ENCODE data around the gene CHN2. TPM values are rescaled to one million over a fixed set of nuclear protein-coding genes. Genes with fewer than 3 reads are reported as not detected.

CHN2 gene
- total RNA-seq, 1 experiment from 2014 or later: 5.0 TPM

GRCh38 chr7:29510028-29510427 lies 315.5 kb downstream of the CHN2 start:
- H3K9me3 Mint-ChIP-seq: no peaks in the 10 kb centered on the region
- H3K4me1 Mint-ChIP-seq: no peaks in the 10 kb centered on the region
- ChIA-PET POLR2A (no interaction called here), CTCF (no interaction called here)
- no peak overlapping the region for H3K4me3 Mint-ChIP-seq
- no peak overlapping the region for H3K27ac Mint-ChIP-seq
- ATAC-seq (no peak), DNase-seq (ENCODE audit: low spot score) (no peak)
- no peaks in the 10 kb centered on the region for H3K36me3 Mint-ChIP-seq
- TF ChIP-seq NR3C1 (CRISPR knock-in tag; conservative IDR thresholded peaks at IDR 0.05; ENCODE audit: low read depth): no peak
- TF ChIP-seq E2F1 (CRISPR knock-in tag; IDR thresholded peaks at IDR 0.05): no peak
- TF ChIP-seq MXD4 (CRISPR knock-in tag; IDR thresholded peaks at IDR 0.05; ENCODE audit: borderline replicate concordance): no peak
- TF ChIP-seq ETV6 (CRISPR knock-in tag; IDR thresholded peaks at IDR 0.05): no peak
- no peak for TF ChIP-seq OVOL2 (CRISPR knock-in tag; IDR thresholded peaks at IDR 0.05; ENCODE audit: borderline replicate concordance)
- no peak for TF ChIP-seq SOX15 (CRISPR knock-in tag; IDR thresholded peaks at IDR 0.05)
- no peak for TF ChIP-seq ELF4 (CRISPR knock-in tag; IDR thresholded peaks at IDR 0.05; ENCODE audit: low read depth)
- no peak for TF ChIP-seq EMX1 (CRISPR knock-in tag; IDR thresholded peaks at IDR 0.05)
- no peak for TF ChIP-seq ZNF121 (CRISPR knock-in tag; IDR thresholded peaks at IDR 0.05)
- no peaks in the 10 kb centered on the region for H3K27me3 Mint-ChIP-seq (ENCODE audit: low read depth)

- DNase-seq (ENCODE audit: low spot score): no peak
- Mint-ChIP-seq H3K4me3 (no peak overlapping the region), H3K9me3 (no peaks in the 10 kb centered on the region), H3K27ac (no peak overlapping the region), H3K27me3 (ENCODE audit: low read depth) (no peaks in the 10 kb centered on the region), H3K4me1 (no peaks in the 10 kb centered on the region), H3K36me3 (no peaks in the 10 kb centered on the region)
- TF ChIP-seq RORB (CRISPR knock-in tag; IDR thresholded peaks at IDR 0.05): no peak
- no peak for TF ChIP-seq CBFB (CRISPR knock-in tag; IDR thresholded peaks at IDR 0.05; ENCODE audit: low read depth)
- no peak for TF ChIP-seq ZNF671 (CRISPR knock-in tag; IDR thresholded peaks at IDR 0.05)
- no peak for TF ChIP-seq EMX1 (CRISPR knock-in tag; IDR thresholded peaks at IDR 0.05)
- no peak for TF ChIP-seq TEAD4 (CRISPR knock-in tag; IDR thresholded peaks at IDR 0.05)
- ChIA-PET POLR2A (no interaction called here), CTCF (no interaction called here)
- ATAC-seq: no peak
Observed at GRCh38 chr7:29511337-29511736, 316.8 kb downstream of the CHN2 start.

- H3K4me3 Mint-ChIP-seq: no peak overlapping the region
- CTCF ChIA-PET: no interaction called here
- no peak overlapping the region for H3K27ac Mint-ChIP-seq
- H3K36me3 Mint-ChIP-seq: no peaks in the 10 kb centered on the region
- POLR2A ChIA-PET: no interaction called here
- no peaks in the 10 kb centered on the region for H3K4me1 Mint-ChIP-seq
- H3K27me3 Mint-ChIP-seq (ENCODE audit: low read depth): no peaks in the 10 kb centered on the region
- H3K9me3 Mint-ChIP-seq: no peaks in the 10 kb centered on the region
- DNase-seq (ENCODE audit: low spot score) (no peak), ATAC-seq (peak; percentile 34; the same call in 1 of the 2 replicates)
- no peak for TF ChIP-seq ZNF138 (CRISPR knock-in tag; conservative IDR thresholded peaks at IDR 0.05)
- no peak for TF ChIP-seq USF1 (CRISPR knock-in tag; IDR thresholded peaks at IDR 0.05)
- TF ChIP-seq E2F4 (CRISPR knock-in tag; IDR thresholded peaks at IDR 0.05; ENCODE audit: borderline replicate concordance, low read depth): no peak
- TF ChIP-seq ZNF416 (CRISPR knock-in tag; IDR thresholded peaks at IDR 0.05): no peak
- TF ChIP-seq ZNF263 (CRISPR knock-in tag; IDR thresholded peaks at IDR 0.05; ENCODE audit: low read depth): no peak
- TF ChIP-seq IRF1 (CRISPR knock-in tag; IDR thresholded peaks at IDR 0.05): no peak
- TF ChIP-seq PRDM15 (CRISPR knock-in tag; IDR thresholded peaks at IDR 0.05): no peak
- TF ChIP-seq ATF3 (CRISPR knock-in tag; conservative IDR thresholded peaks at IDR 0.05): no peak
- TF ChIP-seq PREB (CRISPR knock-in tag; IDR thresholded peaks at IDR 0.05; ENCODE audit: borderline replicate concordance): no peak
- TF ChIP-seq GABPB1 (CRISPR knock-in tag; IDR thresholded peaks at IDR 0.05): no peak
- no peak for TF ChIP-seq ATF6 (CRISPR knock-in tag; IDR thresholded peaks at IDR 0.05)
Observed at GRCh38 chr7:29511851-29512250, 317.3 kb downstream of the CHN2 start.

Data from WTC11 (cell line).